Psoas muscle (tissue), 8 donors: ENCODE data around the gene AFF3. TPM values are rescaled to one million over a fixed set of nuclear protein-coding genes. Genes with fewer than 3 reads are reported as not detected.

Experiments
- ATAC-seq, 4 donors: fragments of 200-7000 bp; cut with Tn5 transposase; one replicate each; pipeline ENCODE4 v1.9.1; 2020; ENCODE audit warnings: moderate library complexity in 3 of 4, mild to moderate bottlenecking in 2 of 4
- DNase-seq, 2 donors: peaks; one replicate each; pipeline ENCODE4 v3.0.0-alpha.2; 2020
- H3K27ac ChIP-seq: fragments of 200-600 bp; one replicate; pipeline ENCODE4 v1.8.0; 2022
- H3K27me3 ChIP-seq, 3 donors: fragments of 200-600 bp in 1 of 3; one replicate each; pipeline versions ENCODE4 v1.6.1 to v1.8.0; 2013 to 2022; ENCODE audit warnings: low read length in 2 of 3, mild to moderate bottlenecking in 2 of 3, moderate library complexity in 1 of 3; ENCODE audit not compliant: insufficient read depth in 3 of 3
- H3K36me3 ChIP-seq, 2 donors: fragments of 200-600 bp in 1 of 2; one replicate each; pipeline versions ENCODE4 v1.6.1 to v1.8.0; 2013 to 2022; ENCODE audit warnings: low read depth in 1 of 2, mild to moderate bottlenecking in 1 of 2, moderate library complexity in 1 of 2; ENCODE audit not compliant: insufficient read depth in 1 of 2
- H3K4me1 ChIP-seq: fragments of 200-600 bp; one replicate; pipeline ENCODE4 v1.8.0; 2022
- H3K4me3 ChIP-seq: fragments of 200-600 bp; one replicate; pipeline ENCODE4 v1.8.0; 2022; ENCODE audit warnings: mild to moderate bottlenecking
- H3K9me3 ChIP-seq: fragments of 200-600 bp; one replicate; pipeline ENCODE4 v1.8.0; 2022
- CTCF ChIP-seq: fragments of 200-600 bp; IDR thresholded peaks from one replicate; pipeline ENCODE4 v1.8.0; 2022; ENCODE audit warnings: antibody characterized with exemption
- WGBS, 3 donors: extraction: QIAGEN DNeasy Blood & Tissue Kit; methylation state at CpG; one replicate each; pipeline versions ENCODE4 v1.1.6 to v1.1.7; 2013; 5-methylcytosine and 5-hydroxymethylcytosine counted together
- intact Hi-C, 2 donors: fragments of 100-400 bp; cut with DNase I; formaldehyde crosslinking; loops; one replicate each; pipeline versions ENCODE4 v1.11.0 to v1.14.2; 2022
- polyA plus RNA-seq, 3 donors: library from polyadenylated mRNA; stranded (reverse); fragments of 200-250 nt; gene quantifications; one replicate each; pipeline ENCODE4 v1.2.3, GENCODE V29; 2013
- total RNA-seq, 4 donors: library from RNA; stranded (reverse); fragmentation: NEBNext Ultra II Directional in 2 of 4; extraction: Animal tissue kit (Norgen Biotek cat#: 25700) in 2 of 4; gene quantifications; one replicate each; pipeline versions ENCODE4 v1.2.1 to v1.2.4, GENCODE V29; 2021 to 2023
- donor health status: healthy with polysubstance abuse.
- donor health status: DM: no; HTN: no; CAD: no; lungs with moderate emphysema.
- donor health status: Bipolar disorder and iron deficiency.
- donor health status: healthy.
- donor health status: DM: yes; HTN: yes; CAD: no.
- donor health status: DM: no; HTN: no; CAD: no.
- donor health status: DM: no; HTN: no; CAD: no.
- donor health status: DM: yes; HTN: yes; CAD: no.

Gene AFF3
- total and polyA plus RNA-seq, 7 donors = 0.08 to 2.9 (median 0.44) TPM

GRCh38 chr2:100060875-100061274 is 81.5 kb downstream of the AFF3 start:
- WGBS, 3 donors = 80 to 87% (median 82%) methylated on average over 4 of the region's 4 CpGs
- no peak for DNase-seq
- intact Hi-C loops = no loop called here
- ATAC-seq = no peak
- H3K27ac ChIP-seq = no peak overlapping the region
- H3K9me3 ChIP-seq = no peaks in the 10 kb centered on the region
- H3K36me3 ChIP-seq = no peaks in the 10 kb centered on the region
- H3K4me1 ChIP-seq = no peaks in the 10 kb centered on the region
- TF ChIP-seq CTCF = no peak
- no peaks in the 10 kb centered on the region for H3K27me3 ChIP-seq
- H3K4me3 ChIP-seq = no peak overlapping the region

DNA sequence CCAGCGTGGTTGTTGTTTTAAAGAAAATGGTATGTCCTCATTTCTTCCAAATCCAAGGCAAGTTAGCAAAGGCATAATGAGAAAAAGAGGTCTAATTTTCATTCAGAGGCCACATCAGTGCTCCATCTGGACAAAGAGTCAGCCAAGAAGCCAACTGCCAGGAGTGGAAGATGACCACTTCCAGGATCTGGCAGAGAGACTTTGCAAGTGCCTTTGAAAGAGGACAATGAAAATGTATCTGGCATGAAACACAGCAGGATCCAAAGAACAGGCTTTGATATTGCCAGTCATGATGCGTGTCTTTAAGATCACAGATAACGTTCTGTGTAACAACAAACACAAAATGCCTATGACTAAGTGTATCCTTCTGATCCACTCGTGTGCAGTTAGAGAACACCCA is 82.8 kb downstream of the AFF3 start:
- no peak for TF ChIP-seq CTCF
- DNase-seq (no peak), ATAC-seq (no peak)
- H3K27me3 ChIP-seq = no peaks in the 10 kb centered on the region
- no peak overlapping the region for H3K4me3 ChIP-seq
- H3K36me3 ChIP-seq = no peaks in the 10 kb centered on the region
- WGBS, 3 donors = 50 to 53% (median 52%) methylated on average over 4 of the region's 4 CpGs
- intact Hi-C loops = no loop called here
- no peak overlapping the region for H3K27ac ChIP-seq
- H3K4me1 ChIP-seq = no peaks in the 10 kb centered on the region
- H3K9me3 ChIP-seq = no peaks in the 10 kb centered on the region

GRCh38 chr2:100057901-100058261 is 84.5 kb downstream of the AFF3 start:
- intact Hi-C loops = no loop called here
- H3K4me1 ChIP-seq = no peaks in the 10 kb centered on the region
- H3K27me3 ChIP-seq = no peaks in the 10 kb centered on the region
- DNase-seq (no peak), ATAC-seq (no peak)
- no peaks in the 10 kb centered on the region for H3K9me3 ChIP-seq
- H3K4me3 ChIP-seq = no peak overlapping the region
- no peak for TF ChIP-seq CTCF
- H3K36me3 ChIP-seq = no peaks in the 10 kb centered on the region
- no peak overlapping the region for H3K27ac ChIP-seq

DNA sequence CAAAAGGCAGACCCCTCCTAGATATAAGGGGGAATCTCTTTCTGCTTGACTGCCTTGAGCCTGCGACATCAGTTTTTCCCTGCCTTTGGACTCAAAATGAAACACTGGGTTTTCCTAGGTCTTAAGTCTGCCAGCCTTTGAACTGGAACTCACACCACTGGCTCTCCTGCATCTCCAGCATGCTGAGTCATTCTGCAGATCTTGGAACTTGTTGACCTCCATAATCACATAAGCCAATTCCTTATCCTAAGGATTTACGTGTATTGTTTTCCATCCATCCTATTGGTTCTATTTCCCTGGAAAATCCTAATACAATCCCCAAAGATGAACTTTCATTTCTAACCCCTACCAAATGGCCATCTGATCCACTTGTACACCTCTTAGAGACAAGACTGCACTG is 88.0 kb downstream of the AFF3 start:
- intact Hi-C loops = no loop called here
- no peaks in the 10 kb centered on the region for H3K4me1 ChIP-seq
- DNase-seq (no peak), ATAC-seq (no peak)
- no peaks in the 10 kb centered on the region for H3K9me3 ChIP-seq
- H3K36me3 ChIP-seq = no peaks in the 10 kb centered on the region
- 94 to 100% (median 94%) methylated on average over 2 of the region's 2 CpGs for WGBS, 3 donors
- no peak overlapping the region for H3K4me3 ChIP-seq
- no peak overlapping the region for H3K27ac ChIP-seq
- no peak for TF ChIP-seq CTCF
- no peaks in the 10 kb centered on the region for H3K27me3 ChIP-seq

DNA sequence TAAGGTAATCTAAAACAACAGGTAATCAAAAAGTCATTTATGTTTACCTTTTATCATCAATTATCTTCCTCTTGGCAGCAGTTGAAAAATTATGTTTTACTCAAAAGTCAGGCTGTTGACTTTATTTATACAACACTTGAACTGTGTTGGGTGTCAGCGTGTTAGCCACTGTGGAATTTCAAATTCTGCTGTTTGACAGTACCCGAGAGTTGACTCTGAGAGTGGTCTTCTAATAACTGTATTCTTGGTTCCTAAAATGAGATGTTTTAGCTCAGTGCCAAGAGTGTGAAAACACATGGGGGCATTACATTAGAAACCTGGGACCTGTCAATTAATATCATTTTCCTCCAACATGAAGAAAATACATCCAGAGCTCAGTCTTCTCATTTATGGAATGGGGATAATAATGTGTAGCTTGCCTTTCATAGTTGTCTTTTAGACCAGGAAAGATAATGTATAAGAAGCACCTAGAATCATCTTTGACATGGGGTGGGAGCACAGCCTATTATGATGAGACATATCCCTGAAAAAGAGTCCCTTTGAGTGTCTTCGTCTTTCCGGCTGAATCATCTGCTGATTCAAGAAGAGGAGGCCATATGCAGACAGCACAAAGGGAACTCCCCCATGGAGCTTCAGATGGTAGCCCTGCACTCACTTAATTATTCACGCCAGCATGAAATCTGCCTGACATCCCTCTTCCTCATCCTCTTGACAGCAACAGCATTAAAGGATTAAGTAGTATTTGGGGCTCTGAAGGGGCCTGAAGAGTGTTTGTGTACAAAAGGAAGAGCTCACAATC is 89.1 kb downstream of the AFF3 start:
- intact Hi-C loops = no loop called here
- H3K27me3 ChIP-seq = no peaks in the 10 kb centered on the region
- DNase-seq (no peak), ATAC-seq (no peak)
- no peak overlapping the region for H3K4me3 ChIP-seq
- no peaks in the 10 kb centered on the region for H3K4me1 ChIP-seq
- H3K27ac ChIP-seq = no peak overlapping the region
- H3K36me3 ChIP-seq = no peaks in the 10 kb centered on the region
- no peaks in the 10 kb centered on the region for H3K9me3 ChIP-seq
- 90 to 95% (median 92%) methylated on average over 5 of the region's 5 CpGs for WGBS, 3 donors
- no peak for TF ChIP-seq CTCF
